ACC112 (cell line): ENCODE results near the gene DOK3.

Experiments used
- H2AFZ ChIP-seq: fragments of 200-600 bp; sonication (generic); one replicate; pipeline ENCODE4 v1.6.0; 2017; ENCODE audit warnings: antibody characterized with exemption, low read length; ENCODE audit not compliant: unreplicated experiment
- H3K27ac ChIP-seq: fragments of 200-600 bp; sonication (generic); 2 replicates; pipeline ENCODE4 v1.5.1; 2014; ENCODE audit warnings: low read depth, mild to moderate bottlenecking, antibody characterized with exemption, low read length, moderate library complexity
- H3K27me3 ChIP-seq: fragments of 200-600 bp; sonication (generic); 2 replicates; pipeline ENCODE4 v1.6.1; 2014; ENCODE audit warnings: mild to moderate bottlenecking, antibody characterized with exemption, low read length, moderate library complexity, mixed read lengths; ENCODE audit not compliant: insufficient read depth
- H3K36me3 ChIP-seq: fragments of 200-600 bp; sonication (generic); 2 replicates; pipeline ENCODE4 v1.6.1; 2016; ENCODE audit warnings: mild to moderate bottlenecking, antibody characterized with exemption, low read length, moderate library complexity, mixed read lengths; ENCODE audit not compliant: insufficient read depth
- H3K4me1 ChIP-seq: fragments of 200-600 bp; sonication (generic); one replicate; pipeline ENCODE4 v1.6.1; 2016; ENCODE audit warnings: low read length, mixed read lengths; ENCODE audit not compliant: insufficient read depth, unreplicated experiment, control insufficient read depth
- H3K4me3 ChIP-seq: fragments of 200-600 bp; sonication (generic); 2 replicates; pipeline ENCODE4 v1.5.1; 2014; ENCODE audit warnings: mild to moderate bottlenecking, low read depth, low read length
- H3K79me2 ChIP-seq: fragments of 200-600 bp; sonication (generic); one replicate; pipeline ENCODE4 v1.6.0; 2016; ENCODE audit warnings: low read length; ENCODE audit not compliant: control insufficient read depth, unreplicated experiment, insufficient read depth

The DOK3 gene

DNA sequence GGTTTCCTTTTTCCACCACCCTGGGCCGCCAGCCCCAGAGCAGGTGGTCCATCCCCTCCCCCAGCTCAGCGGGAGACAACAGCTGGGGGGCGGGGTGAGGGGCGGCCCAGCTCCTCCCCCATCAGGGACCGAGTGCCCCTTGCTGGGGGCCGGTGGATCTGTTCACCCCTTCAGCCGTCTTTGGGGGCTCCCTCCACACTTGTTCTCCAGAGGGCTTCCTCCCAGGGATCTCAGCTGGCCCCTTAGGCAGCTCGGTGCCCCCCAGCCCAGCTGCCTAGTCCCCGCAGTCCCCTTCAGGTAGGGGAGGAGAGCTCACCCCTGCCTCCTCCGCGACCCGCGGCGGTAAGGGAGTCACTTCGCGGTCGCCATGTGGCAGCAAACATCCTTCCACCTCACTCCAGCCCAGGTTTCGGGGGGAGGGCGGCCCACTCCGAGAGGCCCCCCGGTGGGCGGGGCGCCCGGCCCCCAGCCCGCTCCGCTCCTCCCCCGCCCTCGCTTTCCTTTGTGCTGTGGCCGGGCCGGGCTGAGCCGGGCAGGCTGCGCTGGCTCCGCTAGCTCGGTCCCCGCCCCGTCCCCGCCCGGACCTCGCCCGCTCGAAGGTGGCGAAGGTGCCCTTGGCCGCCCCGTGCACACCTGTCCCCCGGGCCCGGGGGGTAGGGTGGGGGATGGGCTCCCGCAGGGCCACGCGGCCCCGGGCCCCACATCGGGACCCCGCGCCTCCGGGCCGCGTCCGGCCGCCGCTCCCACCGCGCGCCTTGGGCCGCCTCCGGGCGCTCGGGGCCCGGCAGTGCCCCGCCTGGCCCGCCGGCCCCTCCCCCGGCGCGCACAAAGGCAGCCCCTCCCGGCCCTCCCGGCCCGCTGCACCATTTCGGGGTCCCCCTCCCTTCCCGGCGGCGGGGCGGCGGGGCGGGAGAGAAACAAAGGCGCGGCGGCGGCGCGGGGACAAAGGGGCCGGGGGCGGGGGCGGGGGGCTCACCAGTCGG is 36.9 kb downstream of the DOK3 start:
- peaks cover 50% of the 10 kb centered on the region for H3K4me1 ChIP-seq
- H2AFZ ChIP-seq, result no peak overlapping the region
- H3K4me3 ChIP-seq, result peak overlapping the region; percentile 99
- H3K79me2 ChIP-seq, result peaks cover 45% of the 10 kb centered on the region
- no peaks in the 10 kb centered on the region for H3K27me3 ChIP-seq
- peak overlapping the region; percentile 45 for H3K27ac ChIP-seq
- peaks cover 5% of the 10 kb centered on the region; the same call in 1 of the 2 replicates for H3K36me3 ChIP-seq

DNA sequence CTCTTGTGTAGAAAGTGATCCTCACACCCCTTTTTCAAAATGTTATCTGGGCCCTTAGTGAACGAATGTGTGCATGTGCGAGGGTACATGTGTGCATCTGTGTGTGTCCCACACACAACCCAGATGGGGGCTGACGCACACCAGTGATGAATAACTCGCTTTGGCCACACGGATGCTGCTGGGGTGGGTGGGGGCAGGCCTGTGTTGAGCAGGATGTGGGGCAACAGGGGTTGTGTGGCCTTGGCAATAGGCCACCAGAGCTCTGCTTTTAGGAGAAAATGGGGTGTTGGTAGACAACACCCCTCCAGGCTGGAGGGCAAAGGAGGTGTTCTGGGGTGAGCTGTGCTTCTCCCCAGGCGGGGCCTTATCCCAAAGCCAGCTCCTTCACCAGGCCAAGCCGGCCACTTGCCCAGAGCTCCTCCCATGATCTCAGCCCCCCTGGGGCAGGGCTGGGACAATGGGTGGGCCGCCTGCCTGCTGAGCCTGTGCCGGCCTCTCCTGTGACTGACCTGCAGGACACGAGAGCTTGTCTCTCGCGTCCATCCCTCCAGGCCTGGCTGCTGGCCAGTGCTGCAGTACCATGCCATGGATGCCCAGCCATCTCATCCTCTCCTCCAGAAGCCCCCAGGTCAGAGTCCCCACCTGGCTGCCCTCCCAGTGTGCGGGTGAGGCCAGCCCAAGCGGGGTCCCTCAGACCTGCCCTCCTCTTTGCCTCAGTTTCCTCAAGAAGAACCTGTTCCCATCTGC is 37.8 kb downstream of the DOK3 start:
- Histone ChIP-seq H2AFZ (no peak overlapping the region), H3K27ac (peak overlapping the region; percentile 45), H3K79me2 (peaks cover 45% of the 10 kb centered on the region), H3K4me3 (peak overlapping the region; percentile 99), H3K27me3 (no peaks in the 10 kb centered on the region), H3K4me1 (peaks cover 47% of the 10 kb centered on the region), H3K36me3 (peaks cover 5% of the 10 kb centered on the region; the same call in 1 of the 2 replicates)

DNA sequence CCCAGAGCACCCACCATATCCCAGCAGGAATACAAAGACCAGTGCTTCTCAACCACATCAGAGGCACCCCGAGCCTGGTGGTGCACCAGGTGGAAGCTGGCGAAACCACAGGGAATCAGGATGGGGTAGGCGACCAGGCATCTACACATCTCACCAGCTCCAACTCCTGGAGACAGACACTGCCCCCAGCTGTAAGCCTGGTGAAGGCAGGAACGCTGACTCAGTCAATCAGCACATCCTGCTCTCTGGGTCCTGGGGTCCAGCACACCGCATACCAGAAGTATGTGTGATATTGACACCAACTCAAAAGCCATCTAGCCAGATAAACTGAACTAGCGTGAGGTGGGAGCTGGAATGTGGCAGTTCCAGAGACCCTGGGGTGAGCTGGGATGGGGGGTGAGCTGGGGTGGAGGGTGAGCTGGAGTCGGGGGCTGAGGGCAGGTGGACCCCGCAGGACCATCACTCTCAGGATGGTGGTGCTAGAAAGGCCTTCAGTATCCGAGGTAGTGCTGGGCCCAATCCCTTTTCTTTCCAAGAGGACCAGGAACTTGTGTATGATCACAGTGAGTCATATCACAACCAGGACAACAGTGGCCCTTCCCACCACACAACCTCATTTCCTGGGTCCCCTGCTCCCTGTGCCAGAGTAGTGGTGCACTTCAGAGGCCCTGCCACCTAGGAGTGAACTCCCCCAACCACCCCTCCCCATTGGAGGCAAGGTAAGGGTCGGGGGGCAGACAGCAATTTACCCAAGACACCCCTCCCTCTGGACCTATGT is 38.7 kb downstream of the DOK3 start:
- peaks cover 10% of the 10 kb centered on the region; the same call in 1 of the 2 replicates for H3K36me3 ChIP-seq
- H3K79me2 ChIP-seq, result peaks cover 45% of the 10 kb centered on the region
- peak overlapping the region; percentile 45 for H3K27ac ChIP-seq
- peaks cover 39% of the 10 kb centered on the region for H3K4me1 ChIP-seq
- H3K27me3 ChIP-seq, result no peaks in the 10 kb centered on the region
- no peak overlapping the region for H2AFZ ChIP-seq
- peak overlapping the region; percentile 99 for H3K4me3 ChIP-seq

DNA sequence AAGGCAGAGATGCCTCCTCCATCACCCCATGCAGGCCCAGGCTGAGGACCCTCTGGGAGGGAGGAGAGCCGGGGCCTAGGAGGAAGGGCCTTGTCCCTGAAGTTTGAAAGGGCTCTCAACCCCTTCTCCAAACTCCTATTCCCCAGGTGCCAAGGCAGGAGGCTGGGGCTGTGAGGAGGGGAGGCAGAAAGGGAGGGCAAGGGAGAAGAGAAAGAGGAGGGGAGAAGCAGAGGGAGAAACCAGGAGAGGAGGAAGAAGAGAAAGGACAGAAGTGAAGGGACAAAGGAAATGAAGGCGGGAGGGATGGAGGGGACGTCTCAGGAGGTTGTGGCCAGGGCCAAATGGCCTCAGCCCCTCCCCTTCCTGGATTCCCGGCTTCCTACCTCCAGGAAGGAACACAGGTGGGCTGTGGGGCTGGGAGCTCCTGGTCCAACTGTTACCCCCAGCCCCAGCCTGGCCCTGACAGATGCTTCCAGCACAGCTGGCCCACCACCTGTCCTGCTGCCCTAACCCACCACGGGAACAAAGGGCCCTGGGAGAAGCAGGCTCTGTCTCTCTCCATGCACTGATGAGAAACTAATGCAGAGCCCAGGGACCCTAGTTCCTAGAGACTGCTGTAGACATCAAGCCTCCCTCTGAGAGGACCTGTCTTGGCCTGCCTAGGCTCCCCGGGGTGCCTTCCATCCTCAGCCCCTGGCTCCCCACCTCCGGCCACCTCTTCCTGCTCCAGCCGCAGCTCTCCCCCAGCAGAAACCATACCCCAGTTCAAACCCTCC is 39.7 kb downstream of the DOK3 start:
- H3K36me3 ChIP-seq, result peaks cover 17% of the 10 kb centered on the region
- peaks cover 39% of the 10 kb centered on the region for H3K4me1 ChIP-seq
- peaks cover 45% of the 10 kb centered on the region for H3K79me2 ChIP-seq
- H3K4me3 ChIP-seq, result no peak overlapping the region
- peak overlapping the region; percentile 56 for H3K27ac ChIP-seq
- no peak overlapping the region for H2AFZ ChIP-seq
- no peaks in the 10 kb centered on the region for H3K27me3 ChIP-seq

DNA sequence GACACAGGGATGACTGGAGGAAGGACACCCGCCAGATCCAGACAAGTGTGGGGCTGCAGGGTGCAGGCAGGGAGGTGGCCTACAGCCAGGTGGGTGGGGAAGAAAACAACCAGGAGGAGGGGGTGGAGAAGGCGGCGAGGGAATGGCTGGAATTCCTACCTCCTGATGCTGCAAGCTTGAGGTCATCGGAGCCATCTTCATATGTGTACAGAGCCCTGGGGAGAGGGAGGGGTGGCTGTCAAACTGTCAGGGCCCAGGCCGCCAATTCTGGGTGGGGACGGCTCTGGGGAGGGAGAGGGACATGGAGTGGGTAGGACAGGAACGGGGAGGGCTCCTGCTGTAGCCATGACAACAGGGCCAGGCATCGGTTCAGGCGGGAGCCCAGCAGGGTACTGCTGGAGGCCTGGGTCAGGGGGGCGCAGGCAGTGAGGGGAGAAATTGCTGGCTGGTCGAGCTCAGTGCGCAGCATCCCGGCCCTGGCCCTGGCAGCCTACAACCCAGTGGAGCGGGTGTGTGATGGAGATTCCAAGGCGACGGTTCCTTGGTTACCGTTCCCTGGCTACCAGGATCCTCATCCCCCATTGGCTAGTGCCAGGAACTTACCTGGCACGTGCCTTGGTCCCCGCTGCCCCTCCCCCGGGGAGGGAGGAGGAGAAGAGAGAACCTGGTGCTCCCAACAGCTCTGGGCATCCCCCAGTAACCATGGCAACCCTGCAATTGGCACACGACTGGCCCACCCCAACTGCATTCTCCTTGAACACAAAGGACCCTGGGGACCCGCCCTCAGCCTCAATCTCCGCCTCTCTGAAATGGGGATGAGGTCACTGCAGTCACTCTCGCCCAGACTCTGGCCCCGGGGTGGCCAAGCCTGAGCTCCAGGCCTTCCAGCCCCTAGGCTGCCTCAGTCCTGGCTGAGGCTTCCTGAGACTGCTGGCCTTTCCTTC is 40.7 kb downstream of the DOK3 start:
- Histone ChIP-seq H3K4me3 (no peak overlapping the region), H3K79me2 (peaks cover 45% of the 10 kb centered on the region), H2AFZ (no peak overlapping the region), H3K4me1 (peaks cover 39% of the 10 kb centered on the region), H3K36me3 (peaks cover 17% of the 10 kb centered on the region), H3K27ac (peak overlapping the region; percentile 56), H3K27me3 (no peaks in the 10 kb centered on the region)

DNA sequence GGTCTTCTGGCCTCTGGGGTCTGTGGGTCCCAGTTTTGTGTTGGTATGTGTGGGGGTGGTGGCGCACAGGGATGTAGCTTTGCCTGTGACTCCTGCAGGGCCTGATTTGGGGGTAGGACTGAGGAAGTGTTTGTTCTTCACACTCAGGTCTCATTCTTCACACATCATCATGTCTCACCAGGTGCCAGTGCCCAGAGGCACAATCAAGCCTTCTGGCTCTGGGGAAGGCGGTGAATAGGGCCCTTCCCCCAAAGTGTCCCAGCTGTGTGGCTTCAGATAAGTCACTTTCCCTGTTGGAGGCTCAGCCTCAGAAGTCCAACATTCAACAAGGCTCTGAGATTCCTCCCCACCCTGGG is 41.3 kb downstream of the DOK3 start:
- Histone ChIP-seq H3K27ac (no peak overlapping the region), H3K27me3 (no peaks in the 10 kb centered on the region), H3K4me1 (peaks cover 39% of the 10 kb centered on the region), H2AFZ (no peak overlapping the region), H3K4me3 (no peak overlapping the region), H3K79me2 (peaks cover 45% of the 10 kb centered on the region), H3K36me3 (peaks cover 17% of the 10 kb centered on the region)

DNA sequence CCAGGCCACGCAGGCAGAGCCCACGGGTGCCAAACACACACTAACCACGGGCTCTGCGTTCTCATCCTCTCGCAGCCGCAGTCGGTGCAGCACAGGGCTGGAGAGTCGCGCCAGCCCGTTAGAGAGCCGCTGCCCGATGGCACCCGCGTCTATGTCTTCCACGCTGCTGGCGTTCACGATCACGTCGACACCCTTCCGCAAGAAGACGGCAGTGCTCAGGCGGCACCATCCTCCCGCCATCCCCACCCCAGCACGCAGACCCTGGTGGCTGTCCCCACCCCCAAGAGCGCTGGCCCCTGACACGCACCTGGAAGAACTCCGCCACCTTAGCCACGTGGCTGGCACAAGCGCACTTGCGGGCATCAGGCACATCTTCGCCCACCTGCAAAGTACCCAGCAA is 42.2 kb downstream of the DOK3 start:
- no peak overlapping the region for H2AFZ ChIP-seq
- H3K4me1 ChIP-seq, result peaks cover 39% of the 10 kb centered on the region
- no peak overlapping the region for H3K4me3 ChIP-seq
- no peaks in the 10 kb centered on the region for H3K27me3 ChIP-seq
- peaks cover 17% of the 10 kb centered on the region for H3K36me3 ChIP-seq
- H3K27ac ChIP-seq, result no peak overlapping the region
- peaks cover 40% of the 10 kb centered on the region for H3K79me2 ChIP-seq

DNA sequence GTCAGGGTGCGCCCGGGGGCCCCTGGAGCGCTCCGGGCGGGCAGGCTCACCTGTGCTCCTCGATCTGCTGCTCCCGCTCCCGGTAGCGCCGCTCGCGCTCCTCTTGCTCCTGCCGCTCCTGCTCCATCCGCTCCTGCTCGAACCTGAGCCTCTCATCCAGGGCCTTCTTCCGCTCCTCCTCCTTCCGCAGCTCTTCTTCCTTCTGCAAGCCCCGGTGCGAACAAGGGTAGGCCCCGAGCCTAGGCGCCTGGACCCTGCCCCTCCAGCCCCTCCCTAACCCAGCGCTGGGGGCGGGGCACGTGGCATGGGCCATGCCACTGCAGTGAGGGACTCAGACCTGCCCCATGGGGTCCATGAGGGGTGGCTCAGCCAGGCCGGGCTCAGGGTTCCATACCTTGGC is 42.8 kb downstream of the DOK3 start:
- Histone ChIP-seq H2AFZ (no peak overlapping the region), H3K4me3 (no peak overlapping the region), H3K4me1 (peaks cover 36% of the 10 kb centered on the region), H3K27me3 (no peaks in the 10 kb centered on the region), H3K36me3 (peaks cover 17% of the 10 kb centered on the region), H3K27ac (no peak overlapping the region), H3K79me2 (peaks cover 34% of the 10 kb centered on the region)

DNA sequence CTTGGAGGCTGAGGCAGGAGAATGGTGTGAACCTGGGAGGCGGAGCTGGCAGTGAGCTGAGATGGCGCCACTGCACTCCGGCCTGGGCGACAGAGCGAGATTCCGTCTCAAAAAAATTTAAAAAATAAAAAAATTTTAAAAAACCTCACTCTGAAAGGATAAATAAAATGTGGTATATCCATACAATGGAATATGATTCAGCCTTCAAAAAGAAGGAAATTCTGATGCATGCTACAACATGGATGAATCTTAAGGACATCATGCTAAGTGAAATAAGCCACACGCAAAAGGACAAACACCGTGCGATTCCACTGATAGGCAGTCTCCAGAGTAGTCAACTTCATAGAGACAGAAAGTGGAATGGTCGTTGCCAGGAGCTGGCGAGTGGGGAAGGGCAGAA is 44.6 kb downstream of the DOK3 start:
- no peaks in the 10 kb centered on the region for H3K27me3 ChIP-seq
- H3K4me3 ChIP-seq, result no peak overlapping the region
- peaks cover 18% of the 10 kb centered on the region for H3K4me1 ChIP-seq
- no peak overlapping the region for H3K27ac ChIP-seq
- no peak overlapping the region for H2AFZ ChIP-seq
- H3K36me3 ChIP-seq, result peaks cover 17% of the 10 kb centered on the region
- peaks cover 16% of the 10 kb centered on the region for H3K79me2 ChIP-seq
